GM18505 (cell line): ENCODE results near the gene SLC30A7.
A peak's percentile ranks its signal among the peaks of the same experiment; 100 is the strongest.

ENCODE experiments used
- ATAC-seq: cut with Tn5 transposase; IDR thresholded peaks from one replicate; pipeline ENCODE4 v1.9.1; 2021; ENCODE audit not compliant: unreplicated experiment
- POLR2A ChIP-seq: IDR thresholded peaks from 4 replicates; pipeline ENCODE4 v1.6.1; 2011; ENCODE audit warnings: borderline replicate concordance; ENCODE audit not compliant: insufficient read depth, insufficient read length; ENCODE audit errors: extremely low read depth

SLC30A7 gene

GRCh38 chr1:101025657-101026429 is 130.0 kb downstream of the SLC30A7 start, which contains the start of gene DPH5:
DPH5 (minus strand) TSS chr1:101025784; CDS start chr1:101025443, 341 bp downstream.
- peak; percentile 80 for ATAC-seq
- TF ChIP-seq POLR2A = peak; percentile 96

- no peak for ATAC-seq
- no peak for TF ChIP-seq POLR2A
Observed at GRCh38 chr1:101026430-101026788, 130.5 kb downstream of the SLC30A7 start.

GRCh38 chr1:101027194-101027772 is 131.4 kb downstream of the SLC30A7 start:
- TF ChIP-seq POLR2A = no peak
- ATAC-seq = no peak

- no peak for ATAC-seq
Observed at GRCh38 chr1:101028466-101028865, 132.6 kb downstream of the SLC30A7 start.

GRCh38 chr1:101029184-101029583 is 133.3 kb downstream of the SLC30A7 start:
- ATAC-seq = no peak
- TF ChIP-seq POLR2A = no peak

More at GRCh38 chr1:101028466-101028865, 132.6 kb downstream of the SLC30A7 start:
- TF ChIP-seq POLR2A = no peak

- no peak for TF ChIP-seq POLR2A
- ATAC-seq = no peak
Observed at GRCh38 chr1:101030881-101031280, 135.0 kb downstream of the SLC30A7 start.
